ENCODE results near the gene DCXR.

DNA sequence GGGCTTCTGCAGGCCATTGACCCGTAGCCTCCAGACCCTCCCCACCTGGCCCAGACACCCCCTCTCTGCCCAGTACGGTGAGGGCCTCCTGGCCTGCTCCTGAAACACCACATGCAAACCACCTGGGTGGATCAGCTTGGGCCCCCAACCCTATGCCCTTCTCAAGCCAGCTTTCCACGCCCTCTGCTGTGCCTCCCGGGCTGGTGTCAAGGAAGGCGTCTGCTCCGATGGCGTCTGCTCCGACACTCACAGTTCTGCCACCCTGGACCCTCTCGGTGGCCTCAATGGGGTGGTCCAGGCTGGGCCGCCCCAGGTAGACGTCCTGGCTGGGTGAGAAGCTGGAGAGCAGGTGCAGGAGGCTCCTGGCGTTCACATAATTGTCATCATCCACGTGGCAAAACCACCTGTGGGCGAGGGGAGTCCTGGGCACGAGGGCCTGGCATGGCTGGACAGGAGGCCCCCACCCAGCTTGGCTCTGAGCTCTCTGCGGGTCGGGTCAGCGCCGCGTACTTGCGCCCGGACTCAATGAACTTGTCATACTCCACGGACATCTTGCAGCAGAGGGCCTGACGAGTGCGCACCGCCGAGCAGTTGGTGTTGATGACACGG, 12.8 kb upstream of the DCXR start:
- TF ChIP-seq, protein P1, sequence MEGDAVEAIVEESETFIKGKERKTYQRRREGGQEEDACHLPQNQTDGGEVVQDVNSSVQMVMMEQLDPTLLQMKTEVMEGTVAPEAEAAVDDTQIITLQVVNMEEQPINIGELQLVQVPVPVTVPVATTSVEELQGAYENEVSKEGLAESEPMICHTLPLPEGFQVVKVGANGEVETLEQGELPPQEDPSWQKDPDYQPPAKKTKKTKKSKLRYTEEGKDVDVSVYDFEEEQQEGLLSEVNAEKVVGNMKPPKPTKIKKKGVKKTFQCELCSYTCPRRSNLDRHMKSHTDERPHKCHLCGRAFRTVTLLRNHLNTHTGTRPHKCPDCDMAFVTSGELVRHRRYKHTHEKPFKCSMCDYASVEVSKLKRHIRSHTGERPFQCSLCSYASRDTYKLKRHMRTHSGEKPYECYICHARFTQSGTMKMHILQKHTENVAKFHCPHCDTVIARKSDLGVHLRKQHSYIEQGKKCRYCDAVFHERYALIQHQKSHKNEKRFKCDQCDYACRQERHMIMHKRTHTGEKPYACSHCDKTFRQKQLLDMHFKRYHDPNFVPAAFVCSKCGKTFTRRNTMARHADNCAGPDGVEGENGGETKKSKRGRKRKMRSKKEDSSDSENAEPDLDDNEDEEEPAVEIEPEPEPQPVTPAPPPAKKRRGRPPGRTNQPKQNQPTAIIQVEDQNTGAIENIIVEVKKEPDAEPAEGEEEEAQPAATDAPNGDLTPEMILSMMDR (IDR thresholded peaks at IDR 0.05 in 4 of 5, conservative IDR thresholded peaks at IDR 0.05 in 1 of 5): no peak
- TF ChIP-seq POLR2A (IDR thresholded peaks at IDR 0.05): no peak

All from gastrocnemius medialis (tissue), 4 donors.